ENCODE results near the gene TPSG1.
"Not testable (repeated sequence)": the region's sequence is repeated elsewhere in the genome, so short reads cannot be mapped to it uniquely, and the experiment has no call there.

TPSG1 gene

DNA sequence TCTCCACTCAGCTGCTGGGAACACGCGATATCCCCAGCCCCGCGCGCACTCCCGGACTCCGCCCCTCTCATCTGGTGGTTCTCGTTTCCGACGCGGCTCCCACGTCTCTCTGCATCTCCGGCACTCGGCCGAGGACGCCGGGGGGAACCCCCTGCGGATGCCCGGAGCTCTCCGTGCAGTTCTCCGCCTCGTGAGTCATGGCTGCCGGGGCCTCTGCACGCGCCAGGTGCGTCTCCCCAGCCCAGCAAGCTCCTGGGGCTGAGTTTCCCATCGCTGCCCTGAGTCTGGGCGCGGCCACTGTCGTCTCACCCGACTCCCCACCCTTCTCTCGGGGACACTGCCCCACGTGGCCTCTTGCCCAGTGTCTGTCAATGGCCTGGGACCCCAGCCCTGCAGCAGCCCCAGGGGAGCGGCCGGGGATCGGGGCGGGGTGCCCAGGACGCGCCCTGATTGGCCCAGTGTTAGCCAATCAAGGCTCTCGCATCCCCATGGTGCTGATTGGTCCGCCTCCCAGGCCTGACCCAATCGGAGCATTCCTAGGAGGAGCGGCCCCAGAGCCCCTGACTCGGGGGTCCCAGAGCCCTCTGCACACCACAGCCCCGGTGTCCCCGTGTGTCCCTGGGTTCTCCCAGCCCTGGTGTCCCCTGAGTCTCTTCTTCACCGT is 28.8 kb upstream of the TPSG1 start:
- not testable (repeated sequence) for DNase-seq (ENCODE audit: low read depth); H3K4me3 ChIP-seq (ENCODE audit: low read length)

DNA sequence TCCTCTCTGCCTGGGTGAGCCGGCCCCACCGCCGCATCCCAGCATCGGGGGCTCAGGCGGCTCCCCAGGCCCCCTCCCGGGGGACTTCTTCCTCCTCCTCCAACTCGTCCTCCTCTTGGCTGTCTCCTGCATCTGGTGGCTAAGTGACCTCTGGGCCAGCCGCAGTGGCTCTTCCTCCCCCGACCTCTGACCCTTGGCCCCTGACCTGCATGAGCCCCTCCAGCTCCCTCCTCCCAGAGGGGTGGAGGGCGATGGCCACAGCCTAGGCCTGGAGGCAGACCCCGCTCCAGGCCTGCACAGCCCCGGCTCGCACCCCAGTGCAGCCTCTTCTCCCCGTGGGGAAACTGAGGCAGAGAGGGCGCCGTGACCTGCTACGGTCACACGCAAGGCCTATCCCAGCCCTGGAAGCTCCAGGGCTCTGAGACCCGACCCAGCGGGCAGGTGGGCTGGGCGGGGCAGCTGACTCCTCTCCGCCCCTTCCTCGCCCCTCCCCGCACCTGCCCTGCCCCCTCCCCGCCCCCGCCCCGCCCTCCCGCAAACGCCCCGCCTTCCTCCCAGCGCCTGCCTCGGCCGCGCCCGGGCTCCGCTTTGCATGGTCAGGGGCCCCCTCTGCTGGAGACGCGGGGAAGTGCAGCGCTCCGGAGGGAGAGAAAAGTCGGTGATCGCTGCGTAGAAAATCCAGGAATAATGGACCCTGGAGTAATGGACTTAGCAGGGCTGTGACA is 24.1 kb upstream of the TPSG1 start:
- DNase-seq (ENCODE audit: low read depth); H3K4me3 ChIP-seq (ENCODE audit: low read length): not testable (repeated sequence)

DNA sequence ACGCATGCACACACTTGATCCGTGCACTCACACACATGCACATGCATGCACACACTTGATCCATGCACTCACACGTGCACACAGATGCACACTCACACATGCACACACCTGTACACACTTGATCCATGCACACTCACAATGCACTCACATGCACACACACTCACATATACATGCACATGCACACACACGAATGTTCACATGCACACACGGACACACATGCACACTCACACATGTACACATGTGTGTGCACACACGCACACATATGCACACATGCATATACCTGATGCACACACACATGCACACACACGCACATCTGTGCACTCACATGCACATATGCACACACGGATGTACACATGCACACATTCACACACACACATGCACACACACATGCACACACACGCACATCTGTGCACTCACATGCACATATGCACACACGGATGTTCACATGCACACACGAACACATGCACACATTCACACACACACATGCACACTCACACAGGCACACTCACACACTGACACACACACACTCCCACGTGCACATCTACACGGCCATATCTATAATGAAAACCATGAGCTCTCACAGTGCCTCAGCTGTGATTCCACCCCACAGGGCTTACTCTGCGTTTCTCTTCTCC is 23.0 kb upstream of the TPSG1 start:
- H3K4me3 ChIP-seq (ENCODE audit: low read length); DNase-seq (ENCODE audit: low read depth): not testable (repeated sequence)

DNA sequence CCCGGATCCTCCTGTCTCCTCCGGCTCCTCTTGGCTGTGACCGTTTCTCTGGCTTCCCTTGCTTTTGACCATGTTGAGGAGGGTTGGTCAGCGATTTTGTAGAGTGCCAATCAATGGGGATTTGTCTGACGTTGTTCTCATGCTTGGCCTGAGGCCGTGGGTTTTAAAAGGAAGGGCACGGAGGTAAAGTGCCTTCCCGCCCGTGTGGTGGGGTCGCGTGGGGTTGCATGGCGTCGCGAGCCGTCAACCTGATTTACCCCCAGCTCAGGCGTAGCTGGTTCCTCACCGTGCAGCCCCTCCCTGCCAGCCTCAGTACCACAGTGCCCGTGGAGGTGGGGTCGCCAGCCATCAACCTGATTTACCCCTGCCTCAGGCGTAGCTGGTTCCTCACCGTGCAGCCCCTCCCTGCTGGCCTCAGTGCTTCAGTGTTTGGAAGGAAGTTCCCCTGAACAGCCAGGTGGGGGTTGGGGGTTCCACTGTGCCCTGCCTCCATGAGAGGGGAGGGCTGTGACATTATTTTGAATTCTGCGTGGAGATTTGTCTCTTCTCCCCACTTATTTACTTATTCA is 20.5 kb upstream of the TPSG1 start:
- no peak for DNase-seq (ENCODE audit: low read depth)
- TF ChIP-seq, protein P1, sequence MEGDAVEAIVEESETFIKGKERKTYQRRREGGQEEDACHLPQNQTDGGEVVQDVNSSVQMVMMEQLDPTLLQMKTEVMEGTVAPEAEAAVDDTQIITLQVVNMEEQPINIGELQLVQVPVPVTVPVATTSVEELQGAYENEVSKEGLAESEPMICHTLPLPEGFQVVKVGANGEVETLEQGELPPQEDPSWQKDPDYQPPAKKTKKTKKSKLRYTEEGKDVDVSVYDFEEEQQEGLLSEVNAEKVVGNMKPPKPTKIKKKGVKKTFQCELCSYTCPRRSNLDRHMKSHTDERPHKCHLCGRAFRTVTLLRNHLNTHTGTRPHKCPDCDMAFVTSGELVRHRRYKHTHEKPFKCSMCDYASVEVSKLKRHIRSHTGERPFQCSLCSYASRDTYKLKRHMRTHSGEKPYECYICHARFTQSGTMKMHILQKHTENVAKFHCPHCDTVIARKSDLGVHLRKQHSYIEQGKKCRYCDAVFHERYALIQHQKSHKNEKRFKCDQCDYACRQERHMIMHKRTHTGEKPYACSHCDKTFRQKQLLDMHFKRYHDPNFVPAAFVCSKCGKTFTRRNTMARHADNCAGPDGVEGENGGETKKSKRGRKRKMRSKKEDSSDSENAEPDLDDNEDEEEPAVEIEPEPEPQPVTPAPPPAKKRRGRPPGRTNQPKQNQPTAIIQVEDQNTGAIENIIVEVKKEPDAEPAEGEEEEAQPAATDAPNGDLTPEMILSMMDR (IDR thresholded peaks at IDR 0.05; ENCODE audit: insufficient read depth, low read depth, low read length, missing control alignments) = no peak
- no peak overlapping the region for H3K4me3 ChIP-seq (ENCODE audit: low read length)

DNA sequence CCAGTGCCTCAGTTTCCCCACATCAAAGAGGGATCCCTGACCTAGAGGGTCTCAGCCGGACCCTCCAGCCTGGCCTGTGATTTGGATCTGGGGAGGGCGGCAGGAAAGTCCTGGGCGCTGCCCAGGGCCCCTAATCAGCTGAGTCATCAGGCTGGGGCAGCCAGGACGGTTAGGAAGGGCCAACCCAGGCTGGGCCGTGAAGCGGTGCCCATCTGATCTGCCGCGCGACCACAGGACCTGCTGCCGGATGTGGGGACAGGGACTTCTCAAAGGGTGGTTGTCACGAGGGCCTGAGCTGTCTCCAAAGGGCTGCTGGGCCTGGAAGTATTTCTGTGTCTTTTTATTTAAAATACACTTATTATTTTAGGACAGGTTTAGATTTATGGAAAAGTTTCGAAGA is 19.8 kb upstream of the TPSG1 start:
- H3K4me3 ChIP-seq (ENCODE audit: low read length) = no peak overlapping the region
- TF ChIP-seq, protein P1 (IDR thresholded peaks at IDR 0.05; ENCODE audit: insufficient read depth, low read depth, low read length, missing control alignments) = no peak
- DNase-seq (ENCODE audit: low read depth) = no peak

DNA sequence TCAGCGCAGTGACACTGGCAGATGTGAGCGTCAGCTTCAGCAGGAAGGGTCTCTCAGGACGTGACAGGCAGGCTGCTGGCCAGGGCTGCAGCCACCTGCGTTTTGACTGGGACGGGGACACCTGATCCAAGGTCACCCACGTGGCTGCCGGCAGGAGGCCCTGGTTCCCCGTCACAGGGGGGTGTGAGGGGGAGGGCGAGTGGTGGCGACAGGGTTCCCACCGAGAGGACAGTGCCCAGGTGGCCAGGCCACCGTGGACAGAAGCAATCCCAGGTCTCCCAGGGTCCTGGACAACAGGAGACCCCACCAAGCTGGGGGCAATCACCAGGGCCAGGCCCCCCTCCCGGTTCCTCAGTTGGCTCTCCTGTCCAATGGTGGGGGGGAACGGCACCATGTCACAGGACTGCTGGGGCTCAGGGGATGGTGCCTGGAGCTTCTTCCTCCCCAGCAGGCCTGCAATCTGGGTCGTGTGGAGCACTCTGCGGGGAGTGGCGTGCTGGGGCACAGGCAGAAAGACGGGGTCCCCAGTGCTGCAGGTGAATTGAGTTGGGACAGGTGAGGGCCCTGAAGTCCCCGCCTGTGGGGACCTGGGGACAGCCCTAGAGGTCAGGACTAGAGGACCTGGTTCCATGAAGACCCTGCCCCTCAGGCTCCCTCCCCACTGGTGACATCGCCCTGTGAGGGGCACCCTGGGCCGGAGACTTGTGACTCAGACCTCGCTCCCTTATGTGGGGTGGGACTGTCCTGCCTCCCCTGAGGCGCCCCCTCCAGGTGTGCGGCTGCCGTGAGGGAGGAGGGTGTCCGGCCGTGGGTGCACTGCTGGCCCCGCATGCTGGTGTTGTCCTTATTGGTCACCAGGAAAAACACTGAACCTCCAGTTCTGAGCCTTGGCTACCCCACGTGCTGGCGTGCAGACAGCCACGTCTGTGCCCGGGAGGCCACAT is 19.1 kb upstream of the TPSG1 start:
- not testable (repeated sequence) for DNase-seq (ENCODE audit: low read depth); H3K4me3 ChIP-seq (ENCODE audit: low read length)

DNA sequence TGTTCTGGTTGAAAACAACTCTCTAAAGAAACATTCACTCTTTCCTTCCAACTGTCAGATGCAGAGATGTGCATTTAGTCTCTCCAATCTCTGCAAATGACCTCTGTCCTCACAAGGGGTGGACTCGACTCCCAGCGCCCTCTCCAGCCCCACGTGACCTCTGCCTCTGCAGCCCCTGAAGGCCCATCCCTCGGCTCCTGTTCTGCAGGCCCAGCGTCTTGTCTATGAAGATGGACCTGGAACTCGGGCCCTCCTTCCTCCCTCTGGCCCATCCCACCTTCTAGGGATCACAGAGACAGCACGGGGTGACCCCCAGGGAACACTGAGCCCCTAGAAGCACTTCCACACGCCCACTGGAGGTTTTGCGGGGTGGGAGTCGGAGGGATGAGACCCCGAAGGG is 18.3 kb upstream of the TPSG1 start:
- H3K4me3 ChIP-seq (ENCODE audit: low read length); DNase-seq (ENCODE audit: low read depth): not testable (repeated sequence)

DNA sequence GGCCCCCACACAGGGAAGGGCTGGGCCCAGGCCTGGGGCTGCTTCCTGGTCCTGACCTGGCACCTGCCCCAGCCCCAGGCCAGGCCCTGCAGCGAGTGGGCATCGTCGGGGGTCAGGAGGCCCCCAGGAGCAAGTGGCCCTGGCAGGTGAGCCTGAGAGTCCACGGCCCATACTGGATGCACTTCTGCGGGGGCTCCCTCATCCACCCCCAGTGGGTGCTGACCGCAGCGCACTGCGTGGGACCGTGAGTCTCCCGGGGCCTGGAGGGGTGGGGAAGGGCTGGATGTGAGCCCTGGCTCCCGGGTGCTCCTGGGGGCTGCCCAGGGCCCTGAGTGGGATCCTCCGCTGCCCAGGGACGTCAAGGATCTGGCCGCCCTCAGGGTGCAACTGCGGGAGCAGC is 16.0 kb upstream of the TPSG1 start:
- not testable (repeated sequence) for DNase-seq (ENCODE audit: low read depth); H3K4me3 ChIP-seq (ENCODE audit: low read length)

DNA sequence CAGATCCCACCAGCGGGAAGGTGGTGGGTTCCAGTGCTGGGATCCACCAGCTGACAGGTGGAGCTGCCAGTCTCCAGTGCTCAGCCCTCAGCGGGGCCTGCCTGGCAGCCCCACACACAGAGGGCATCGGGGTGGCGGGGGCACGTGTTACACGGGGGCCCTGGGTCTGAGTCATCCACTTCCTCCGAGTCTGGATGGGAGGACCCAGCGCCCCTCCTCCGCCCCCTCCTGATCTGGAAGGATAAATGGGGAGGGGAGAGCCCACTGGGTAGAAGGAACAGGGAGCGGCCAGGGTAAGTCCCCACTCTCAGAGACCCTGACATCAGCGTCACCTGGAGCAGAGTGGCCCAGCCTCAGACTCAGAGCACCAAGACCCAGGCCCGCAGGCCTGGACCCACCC is 15.4 kb upstream of the TPSG1 start, which contains the start of gene TPSAB1:
Gene TPSAB1 (plus strand): TSS at position 270 of the 400 bp plus-strand sequence. CDS start 234 bp downstream, outside the sequence.
- DNase-seq (ENCODE audit: low read depth); H3K4me3 ChIP-seq (ENCODE audit: low read length): not testable (repeated sequence)

DNA sequence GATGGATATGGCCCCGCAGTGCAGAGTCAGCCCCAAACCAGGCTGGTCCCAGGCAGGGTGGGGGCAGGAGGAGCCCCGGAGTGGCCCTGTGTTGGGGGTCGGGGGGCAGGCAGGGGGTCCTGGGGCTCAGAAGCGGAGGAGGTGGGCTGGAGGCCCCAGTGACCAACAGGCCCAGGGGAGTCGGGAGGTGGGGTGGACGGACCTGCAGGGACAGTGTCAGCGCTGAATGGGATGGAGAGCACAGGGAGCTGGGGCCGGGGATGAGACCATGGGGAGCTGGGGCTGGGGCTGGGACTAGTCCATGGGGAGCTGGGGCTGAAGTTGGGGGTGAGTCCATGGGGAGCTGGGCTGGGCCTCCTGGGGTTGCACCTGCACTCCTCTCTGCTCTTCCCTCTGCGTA is 14.5 kb upstream of the TPSG1 start:
- DNase-seq (ENCODE audit: low read depth); H3K4me3 ChIP-seq (ENCODE audit: low read length): not testable (repeated sequence)

DNA sequence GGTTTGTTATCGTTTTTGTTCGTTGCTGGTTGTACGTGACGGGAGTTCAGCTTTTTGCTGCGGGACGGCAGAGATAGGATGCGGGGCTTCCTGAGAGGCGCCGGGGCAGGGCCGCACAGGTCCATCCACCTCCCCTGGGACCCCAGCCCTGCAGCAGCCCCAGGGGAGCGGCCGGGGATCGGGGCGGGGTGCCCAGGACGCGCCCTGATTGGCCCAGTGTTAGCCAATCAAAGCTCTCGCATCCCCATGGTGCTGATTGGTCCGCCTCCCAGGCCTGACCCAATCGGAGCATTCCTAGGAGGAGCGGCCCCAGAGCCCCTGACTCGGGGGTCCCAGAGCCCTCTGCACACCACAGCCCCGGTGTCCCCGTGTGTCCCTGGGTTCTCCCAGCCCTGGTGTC is 13.8 kb upstream of the TPSG1 start:
- not testable (repeated sequence) for DNase-seq (ENCODE audit: low read depth); H3K4me3 ChIP-seq (ENCODE audit: low read length)
